Uterus (tissue), 2 donors: ENCODE data around the gene LPP.

Experiments used
- CTCF ChIP-seq, 4 experiments: fragments of 200-600 bp in 2 of 4; fragments of 450-650 bp in 2 of 4; sonication (generic) in 2 of 4; IDR thresholded peaks; one replicate each; pipeline ENCODE4 v1.5.1; 2016 to 2019; ENCODE audit warnings: antibody characterized with exemption in 4 of 4, mild to moderate bottlenecking in 2 of 4, moderate library complexity in 1 of 4
- POLR2A ChIP-seq, 2 donors: fragments of 450-650 bp; IDR thresholded peaks; one replicate each; pipeline ENCODE4 v1.6.1; 2016; ENCODE audit warnings: antibody characterized with exemption in 2 of 2, mild to moderate bottlenecking in 1 of 2, moderate library complexity in 1 of 2

- TF ChIP-seq CTCF (IDR thresholded peaks at IDR 0.05): no peak
- TF ChIP-seq POLR2A (IDR thresholded peaks at IDR 0.05): no peak
Observed at GRCh38 chr3:188472336-188472735, 318.4 kb downstream of the LPP start.
